ENCODE results near the gene GAB1.

Gene GAB1

GRCh38 chr4:143311924-143312323 lies 24.8 kb upstream of the GAB1 start:
- H3K9me3 Mint-ChIP-seq, result no peaks in the 10 kb centered on the region
- no peak overlapping the region for H3K27ac Mint-ChIP-seq
- ATAC-seq (ENCODE audit: low read depth) (no peak), DNase-seq (ENCODE audit: low spot score in 2 of 2) (no peak)
- peaks cover 6% of the 10 kb centered on the region for H3K27me3 Mint-ChIP-seq
- no peaks in the 10 kb centered on the region for H3K36me3 Mint-ChIP-seq
- no peak overlapping the region for H3K4me3 Mint-ChIP-seq
- peaks cover 3% of the 10 kb centered on the region for H3K4me1 Mint-ChIP-seq

- H3K27ac Mint-ChIP-seq, result no peak overlapping the region
Measured at GRCh38 chr4:143313521-143313920, 23.2 kb upstream of the GAB1 start.

GRCh38 chr4:143313996-143314395 lies 22.7 kb upstream of the GAB1 start:
- ATAC-seq (ENCODE audit: low read depth) (no peak), DNase-seq (ENCODE audit: low spot score in 2 of 2) (no peak)
- Mint-ChIP-seq H3K4me3 (no peak overlapping the region), H3K27me3 (peaks cover 8% of the 10 kb centered on the region), H3K4me1 (no peaks in the 10 kb centered on the region), H3K9me3 (no peaks in the 10 kb centered on the region), H3K36me3 (no peaks in the 10 kb centered on the region), H3K27ac (no peak overlapping the region)

More at GRCh38 chr4:143313521-143313920, 23.2 kb upstream of the GAB1 start:
- Mint-ChIP-seq H3K27me3 (peaks cover 8% of the 10 kb centered on the region), H3K9me3 (no peaks in the 10 kb centered on the region), H3K36me3 (no peaks in the 10 kb centered on the region), H3K4me1 (no peaks in the 10 kb centered on the region), H3K4me3 (no peak overlapping the region)
- DNase-seq (ENCODE audit: low spot score in 2 of 2), result no peak
- ATAC-seq (ENCODE audit: low read depth), result no peak

GRCh38 chr4:143320113-143320512 lies 16.6 kb upstream of the GAB1 start:
- no peak for ATAC-seq (ENCODE audit: low read depth)
- Mint-ChIP-seq H3K4me1 (no peaks in the 10 kb centered on the region), H3K4me3 (no peak overlapping the region), H3K36me3 (no peaks in the 10 kb centered on the region), H3K27me3 (peaks cover 2% of the 10 kb centered on the region), H3K9me3 (no peaks in the 10 kb centered on the region), H3K27ac (no peak overlapping the region)
- no peak for DNase-seq (ENCODE audit: low spot score in 2 of 2)

GRCh38 chr4:143326735-143327134 lies 9.9 kb upstream of the GAB1 start:
- no peaks in the 10 kb centered on the region for H3K4me1 Mint-ChIP-seq
- no peak overlapping the region for H3K27ac Mint-ChIP-seq

GRCh38 chr4:143329985-143330384 lies 6.7 kb upstream of the GAB1 start:
- Mint-ChIP-seq H3K36me3 (no peaks in the 10 kb centered on the region), H3K4me3 (no peak overlapping the region), H3K4me1 (no peaks in the 10 kb centered on the region), H3K9me3 (peaks cover 3% of the 10 kb centered on the region), H3K27me3 (peaks cover 3% of the 10 kb centered on the region), H3K27ac (no peak overlapping the region)
- no peak for ATAC-seq (ENCODE audit: low read depth)
- no peak for DNase-seq (ENCODE audit: low spot score in 2 of 2)

More at GRCh38 chr4:143326735-143327134, 9.9 kb upstream of the GAB1 start:
- ATAC-seq (ENCODE audit: low read depth) (no peak), DNase-seq (ENCODE audit: low spot score in 2 of 2) (no peak)
- Mint-ChIP-seq H3K27me3 (peaks cover 2% of the 10 kb centered on the region), H3K9me3 (peaks cover 3% of the 10 kb centered on the region), H3K36me3 (no peaks in the 10 kb centered on the region), H3K4me3 (no peak overlapping the region)

GRCh38 chr4:143335979-143336780 lies 496 bp upstream of the GAB1 start:
- Mint-ChIP-seq H3K36me3 (no peaks in the 10 kb centered on the region), H3K9me3 (no peaks in the 10 kb centered on the region)
- ATAC-seq (ENCODE audit: low read depth), result peak; percentile 59

GRCh38 chr4:143337600-143338287 lies 1.1 kb downstream of the GAB1 start:
- Mint-ChIP-seq H3K36me3 (no peaks in the 10 kb centered on the region), H3K27ac (no peak overlapping the region), H3K4me1 (peaks cover 6% of the 10 kb centered on the region), H3K27me3 (peaks cover 6% of the 10 kb centered on the region), H3K4me3 (peak overlapping the region; percentile 92), H3K9me3 (no peaks in the 10 kb centered on the region)
- DNase-seq (ENCODE audit: low spot score in 2 of 2), result no peak
- ATAC-seq (ENCODE audit: low read depth), result no peak

More at GRCh38 chr4:143335979-143336780, 496 bp upstream of the GAB1 start:
- peaks cover 6% of the 10 kb centered on the region for H3K27me3 Mint-ChIP-seq
- peak; percentile 5 to 36 for DNase-seq (ENCODE audit: low spot score in 2 of 2)
- peak overlapping the region; percentile 92 for H3K4me3 Mint-ChIP-seq
- no peak overlapping the region for H3K27ac Mint-ChIP-seq
- peaks cover 6% of the 10 kb centered on the region for H3K4me1 Mint-ChIP-seq

GRCh38 chr4:143338313-143338712 lies 1.6 kb downstream of the GAB1 start:
- H3K9me3 Mint-ChIP-seq, result no peaks in the 10 kb centered on the region
- DNase-seq (ENCODE audit: low spot score in 2 of 2) (no peak), ATAC-seq (ENCODE audit: low read depth) (no peak)
- peaks cover 6% of the 10 kb centered on the region for H3K27me3 Mint-ChIP-seq
- no peak overlapping the region for H3K27ac Mint-ChIP-seq
- no peak overlapping the region for H3K4me3 Mint-ChIP-seq
- no peaks in the 10 kb centered on the region for H3K36me3 Mint-ChIP-seq
- peaks cover 6% of the 10 kb centered on the region for H3K4me1 Mint-ChIP-seq

GRCh38 chr4:143339497-143339896 lies 2.8 kb downstream of the GAB1 start:
- H3K4me1 Mint-ChIP-seq, result peaks cover 6% of the 10 kb centered on the region
- no peaks in the 10 kb centered on the region for H3K9me3 Mint-ChIP-seq
- H3K36me3 Mint-ChIP-seq, result no peaks in the 10 kb centered on the region
- H3K27ac Mint-ChIP-seq, result no peak overlapping the region
- DNase-seq (ENCODE audit: low spot score in 2 of 2) (no peak), ATAC-seq (ENCODE audit: low read depth) (no peak)
- H3K27me3 Mint-ChIP-seq, result peaks cover 6% of the 10 kb centered on the region
- H3K4me3 Mint-ChIP-seq, result no peak overlapping the region

GRCh38 chr4:143341186-143341755 lies 4.6 kb downstream of the GAB1 start:
- Mint-ChIP-seq H3K4me1 (peaks cover 6% of the 10 kb centered on the region), H3K27me3 (peaks cover 5% of the 10 kb centered on the region), H3K9me3 (no peaks in the 10 kb centered on the region), H3K27ac (no peak overlapping the region), H3K36me3 (no peaks in the 10 kb centered on the region), H3K4me3 (no peak overlapping the region)
- ATAC-seq (ENCODE audit: low read depth) (no peak), DNase-seq (ENCODE audit: low spot score in 2 of 2) (no peak)

GRCh38 chr4:143343276-143343831 lies 6.7 kb downstream of the GAB1 start:
- no peak for DNase-seq (ENCODE audit: low spot score in 2 of 2)
- ATAC-seq (ENCODE audit: low read depth), result no peak
- Mint-ChIP-seq H3K36me3 (no peaks in the 10 kb centered on the region), H3K4me3 (no peak overlapping the region), H3K9me3 (no peaks in the 10 kb centered on the region), H3K27me3 (peaks cover 2% of the 10 kb centered on the region), H3K27ac (no peak overlapping the region), H3K4me1 (no peaks in the 10 kb centered on the region)

GRCh38 chr4:143344041-143344440 lies 7.4 kb downstream of the GAB1 start:
- Mint-ChIP-seq H3K9me3 (no peaks in the 10 kb centered on the region), H3K27me3 (peaks cover 4% of the 10 kb centered on the region), H3K36me3 (no peaks in the 10 kb centered on the region), H3K4me1 (no peaks in the 10 kb centered on the region), H3K27ac (no peak overlapping the region), H3K4me3 (no peak overlapping the region)
- DNase-seq (ENCODE audit: low spot score in 2 of 2) (no peak), ATAC-seq (ENCODE audit: low read depth) (no peak)

- no peak for ATAC-seq (ENCODE audit: low read depth)
- Mint-ChIP-seq H3K4me3 (no peak overlapping the region), H3K27me3 (peaks cover 3% of the 10 kb centered on the region), H3K9me3 (no peaks in the 10 kb centered on the region), H3K36me3 (no peaks in the 10 kb centered on the region), H3K27ac (no peak overlapping the region), H3K4me1 (no peaks in the 10 kb centered on the region)
- no peak for DNase-seq (ENCODE audit: low spot score in 2 of 2)
Measured at GRCh38 chr4:143344774-143345173, 8.1 kb downstream of the GAB1 start.

Measured in memory B cell (primary cell).